Breast epithelium (tissue), 3 donors: ENCODE data around the gene NME7.

Source experiments
- CTCF ChIP-seq, 3 donors: fragments of 450-650 bp; IDR thresholded peaks; one replicate each; pipeline ENCODE4 v1.5.1; 2016 to 2017; ENCODE audit warnings: antibody characterized with exemption in 3 of 3, mild to moderate bottlenecking in 3 of 3, moderate library complexity in 3 of 3
- POLR2A ChIP-seq: fragments of 450-650 bp; IDR thresholded peaks from one replicate; pipeline ENCODE4 v1.6.1; 2016; ENCODE audit warnings: antibody characterized with exemption, mild to moderate bottlenecking, moderate library complexity
- POLR2AphosphoS5 ChIP-seq, 3 donors: sonication (generic); formaldehyde crosslinking; IDR thresholded peaks; one replicate each; pipeline ENCODE4 v1.6.1; 2017; ENCODE audit warnings: antibody characterized with exemption in 3 of 3

- TF ChIP-seq POLR2AphosphoS5 (IDR thresholded peaks at IDR 0.05) (no peak), CTCF (IDR thresholded peaks at IDR 0.05) (no peak), POLR2A (no peak)
These were observed 117.6 kb downstream of the NME7 start for GRCh38 chr1:169250022-169250421.
